Renal pelvis (tissue), 4 donors: ENCODE results near the gene NUMA1. TPM values are rescaled to one million over a fixed set of nuclear protein-coding genes. Genes with fewer than 3 reads are reported as not detected.

Experiments
- DNase-seq: peaks from one replicate; pipeline ENCODE4 v3.0.0-alpha.2; 2013
- polyA plus RNA-seq, 3 donors: library from polyadenylated mRNA; unstranded; fragments of 120-200 nt; gene quantifications; one replicate each; pipeline ENCODE4 v1.2.1, GENCODE V29; 2013; ENCODE audit not compliant: insufficient read length in 3 of 3

Gene NUMA1
- polyA plus RNA-seq, 3 donors = 289 to 335 (median 305) TPM

DNA sequence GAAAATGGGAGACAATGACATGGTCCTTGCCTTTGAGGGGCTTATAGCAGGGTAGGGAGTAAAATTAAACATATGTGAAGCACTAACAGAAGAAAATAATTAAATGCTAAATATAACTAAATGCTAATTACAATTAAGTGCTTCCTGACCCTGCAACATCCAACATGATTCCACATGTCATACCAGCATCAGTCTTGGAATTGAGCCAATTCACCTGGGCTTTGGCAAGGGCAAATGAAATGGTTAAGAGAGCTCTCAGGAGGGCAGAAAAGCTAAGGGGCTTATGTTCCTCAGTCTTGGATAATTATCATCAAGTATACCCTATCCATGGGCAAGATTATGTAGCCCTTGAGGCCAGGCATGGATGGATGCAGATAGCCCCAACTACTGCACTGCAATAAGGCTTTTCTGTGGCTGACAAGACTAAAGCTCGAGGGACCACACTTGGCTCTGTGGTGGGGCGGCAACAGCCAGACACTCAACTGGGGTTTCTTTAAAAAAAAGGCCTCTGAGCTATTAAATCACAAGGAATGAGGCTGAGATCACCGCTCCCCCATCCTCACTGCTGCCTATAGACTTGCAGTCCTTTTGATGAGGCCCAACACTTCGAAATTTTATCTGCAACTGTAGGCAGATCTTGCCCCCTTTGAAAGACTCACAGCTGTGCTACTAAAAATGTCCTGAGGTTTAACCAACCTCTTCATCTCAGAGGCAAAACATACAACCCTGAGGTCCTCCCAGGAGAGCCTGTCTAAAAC, 42.6 kb downstream of the NUMA1 start:
- no peak for DNase-seq

DNA sequence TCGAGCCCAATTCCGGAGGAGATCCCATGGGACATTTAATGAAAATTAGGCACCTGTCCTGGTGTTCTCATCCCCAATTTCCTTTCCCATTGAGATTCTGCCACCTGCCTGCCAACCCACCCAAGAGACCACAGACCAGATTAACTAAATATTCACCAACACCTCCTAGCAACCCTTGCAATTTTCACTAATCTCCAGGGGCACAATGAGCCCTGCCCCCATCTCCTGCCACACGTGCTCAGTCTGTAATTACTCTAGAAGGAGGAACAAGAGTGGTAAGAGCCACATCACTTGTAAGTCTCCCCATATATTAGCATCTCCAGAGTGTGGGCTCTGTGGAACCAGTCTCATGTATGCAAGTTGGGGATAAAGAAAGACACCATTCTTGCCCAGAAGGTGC, 43.7 kb downstream of the NUMA1 start:
- DNase-seq = no peak

DNA sequence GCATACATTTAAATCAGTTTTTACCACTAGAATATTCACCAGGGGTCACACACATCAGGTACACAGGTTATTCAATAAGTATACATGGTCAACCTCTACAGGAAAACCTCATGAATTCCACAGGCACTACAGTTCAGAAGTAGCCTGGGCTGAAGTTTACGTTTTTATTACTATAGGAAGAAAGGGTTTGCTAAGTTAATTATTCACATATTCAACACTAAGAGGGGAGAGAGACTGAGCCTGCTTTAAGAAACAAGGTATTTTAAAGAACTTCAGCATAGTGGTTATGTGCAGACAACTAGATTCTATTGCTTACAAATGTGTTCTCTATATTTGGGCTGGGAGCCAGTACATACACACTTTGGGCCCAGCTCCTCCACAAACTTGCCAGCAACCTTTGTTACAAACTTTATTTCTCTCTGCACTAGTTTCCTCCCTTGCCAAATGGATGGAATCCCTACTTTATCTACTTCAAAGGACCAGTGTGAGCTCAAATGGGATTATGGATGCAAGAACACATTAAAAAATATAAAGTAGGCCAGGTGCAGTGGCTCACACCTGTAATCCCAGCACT, 49.8 kb downstream of the NUMA1 start:
- no peak for DNase-seq

DNA sequence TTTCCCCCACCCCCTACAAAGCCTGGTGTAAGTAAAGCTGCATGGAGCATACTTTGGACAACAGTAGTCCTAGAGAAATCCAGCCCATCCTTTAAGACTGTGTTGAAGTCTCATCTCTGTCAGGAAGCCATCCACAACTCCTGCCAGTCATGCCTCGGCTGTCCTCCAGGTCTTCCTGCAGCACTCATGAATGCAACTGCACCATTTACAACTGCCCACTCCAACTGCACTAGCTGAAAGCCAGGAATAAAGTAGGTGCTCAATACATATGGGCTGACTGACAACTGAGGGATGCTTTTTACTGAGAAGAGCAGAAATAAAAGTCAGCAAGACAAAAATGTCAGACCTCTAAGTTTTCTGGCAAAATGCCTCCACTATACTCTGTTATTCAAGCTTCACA, 54.3 kb downstream of the NUMA1 start:
- no peak for DNase-seq

DNA sequence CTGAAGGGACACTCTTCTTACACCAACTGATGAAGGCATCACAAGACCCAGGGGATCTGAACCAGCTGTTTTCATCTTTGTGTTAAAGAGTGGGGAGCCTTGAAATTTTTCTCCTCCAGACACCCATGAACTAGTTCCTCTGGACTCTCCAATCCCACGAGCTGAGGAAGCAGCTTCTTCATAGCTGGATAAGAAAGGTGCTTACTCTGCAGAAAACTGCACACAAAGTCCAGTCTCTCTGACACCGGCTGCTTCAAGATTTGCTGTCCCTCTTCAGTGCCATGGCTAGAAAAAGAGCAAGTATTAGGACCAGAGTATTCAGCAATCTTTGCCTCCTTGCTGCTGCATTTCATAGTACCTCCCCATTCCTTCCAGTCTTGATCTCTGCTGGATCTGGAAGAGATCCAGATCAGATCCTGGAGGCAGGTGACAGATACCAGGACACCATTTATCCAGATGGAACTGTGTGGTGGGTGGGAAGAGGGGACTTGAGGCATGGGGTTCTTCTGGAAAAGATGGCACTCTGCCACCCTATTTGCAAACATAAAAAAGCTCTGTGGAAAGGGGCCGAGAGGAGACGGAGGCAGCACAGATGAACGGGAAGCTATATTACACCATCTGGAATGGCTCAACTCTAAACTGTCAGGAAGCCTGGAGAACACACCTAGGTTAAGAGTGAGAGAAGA, 56.1 kb downstream of the NUMA1 start:
- no peak for DNase-seq

DNA sequence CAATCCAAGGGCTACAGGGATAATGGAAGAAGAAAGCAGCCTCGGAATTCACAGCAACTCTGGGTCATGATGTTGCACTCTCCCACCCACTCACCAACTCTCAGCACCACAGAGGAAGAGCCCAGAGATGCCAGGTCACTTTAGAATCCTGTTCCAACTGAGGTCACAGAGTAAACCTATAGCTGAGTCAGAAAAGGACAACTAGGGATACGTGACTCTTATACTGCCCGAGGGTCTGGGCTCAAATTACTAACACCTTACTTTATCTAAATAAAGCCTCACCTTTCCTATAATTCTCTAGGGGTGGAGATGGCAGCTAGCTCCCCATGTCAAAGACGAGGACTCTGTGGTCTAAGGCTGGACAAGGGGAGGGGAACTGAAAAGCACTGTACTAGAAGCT, 57.0 kb downstream of the NUMA1 start:
- DNase-seq = no peak

DNA sequence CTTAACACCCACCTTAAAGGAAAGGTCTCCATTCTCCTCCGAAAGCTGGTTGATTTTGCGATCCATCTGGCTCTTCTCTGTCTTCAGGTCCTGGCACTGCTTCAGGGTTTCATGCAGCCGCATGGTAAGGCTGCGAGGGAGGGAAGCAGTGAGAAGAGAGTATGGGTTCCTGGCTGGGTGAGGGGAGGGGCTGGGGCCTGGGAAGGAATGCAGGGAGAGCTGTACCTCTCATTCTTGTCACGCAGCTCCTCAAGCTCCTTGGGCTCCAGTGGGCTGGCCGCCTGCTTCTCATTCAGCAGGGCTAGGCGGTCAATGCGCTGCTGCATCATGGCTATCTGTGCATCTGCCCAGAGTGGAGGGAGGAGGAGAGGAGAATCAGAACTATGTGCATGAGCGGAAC, 62.2 kb downstream of the NUMA1 start:
- no peak for DNase-seq

DNA sequence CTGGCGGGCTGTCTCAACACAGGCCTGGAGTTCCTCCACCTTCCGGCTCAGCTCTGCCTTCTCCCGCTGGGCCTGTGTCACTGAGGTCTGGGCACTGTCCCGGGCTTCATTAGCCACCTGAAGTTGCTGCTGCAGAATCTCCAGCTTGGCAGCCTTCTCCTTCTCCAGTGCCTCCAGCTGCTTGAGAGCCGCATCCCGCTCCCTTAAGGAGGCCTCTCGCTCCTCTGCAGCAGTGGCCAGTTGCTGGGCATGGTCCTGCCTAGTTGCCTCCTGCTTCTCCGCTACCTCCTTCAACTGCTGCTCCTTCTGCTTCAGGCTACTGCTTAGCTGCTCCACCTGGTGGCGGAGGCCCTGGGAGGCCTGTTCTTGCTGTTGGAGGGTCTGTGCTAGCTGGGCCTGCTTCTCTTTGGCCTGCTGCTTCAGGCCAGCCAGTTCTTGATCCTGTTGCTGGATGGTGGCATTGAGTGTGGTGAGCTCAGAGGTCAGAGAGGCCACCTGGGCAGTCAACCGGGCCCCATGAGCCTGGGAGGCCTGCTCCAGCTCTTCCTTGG, 64.8 kb downstream of the NUMA1 start:
- DNase-seq = no peak

DNA sequence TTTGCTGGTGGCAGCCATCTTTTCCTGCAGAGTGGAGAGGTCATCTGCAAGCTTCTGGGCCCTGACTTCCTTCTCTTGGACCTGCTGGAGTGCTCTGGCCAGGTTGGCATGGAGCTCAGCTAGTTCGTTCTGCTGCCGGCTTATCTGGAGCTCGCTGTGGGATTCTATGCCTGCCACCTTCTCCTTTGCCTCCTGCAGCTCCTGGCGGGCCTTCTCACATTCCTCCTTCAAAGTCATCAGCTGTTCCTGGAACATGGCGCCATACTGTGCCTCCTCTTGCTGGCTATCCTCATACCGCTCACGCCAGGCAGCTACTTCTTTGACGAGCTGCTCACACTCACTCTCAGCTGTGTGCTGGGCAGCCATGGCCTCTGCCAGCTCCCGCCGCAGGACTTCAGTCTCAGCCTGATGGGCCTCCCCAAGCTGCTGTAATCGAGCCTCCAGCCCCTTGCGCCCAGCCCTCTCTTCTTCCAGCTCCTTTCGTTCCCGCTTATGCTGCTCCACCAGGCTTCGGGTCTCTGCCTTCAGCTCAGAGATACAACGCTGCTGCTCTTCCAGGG, 65.5 kb downstream of the NUMA1 start:
- no peak for DNase-seq

DNA sequence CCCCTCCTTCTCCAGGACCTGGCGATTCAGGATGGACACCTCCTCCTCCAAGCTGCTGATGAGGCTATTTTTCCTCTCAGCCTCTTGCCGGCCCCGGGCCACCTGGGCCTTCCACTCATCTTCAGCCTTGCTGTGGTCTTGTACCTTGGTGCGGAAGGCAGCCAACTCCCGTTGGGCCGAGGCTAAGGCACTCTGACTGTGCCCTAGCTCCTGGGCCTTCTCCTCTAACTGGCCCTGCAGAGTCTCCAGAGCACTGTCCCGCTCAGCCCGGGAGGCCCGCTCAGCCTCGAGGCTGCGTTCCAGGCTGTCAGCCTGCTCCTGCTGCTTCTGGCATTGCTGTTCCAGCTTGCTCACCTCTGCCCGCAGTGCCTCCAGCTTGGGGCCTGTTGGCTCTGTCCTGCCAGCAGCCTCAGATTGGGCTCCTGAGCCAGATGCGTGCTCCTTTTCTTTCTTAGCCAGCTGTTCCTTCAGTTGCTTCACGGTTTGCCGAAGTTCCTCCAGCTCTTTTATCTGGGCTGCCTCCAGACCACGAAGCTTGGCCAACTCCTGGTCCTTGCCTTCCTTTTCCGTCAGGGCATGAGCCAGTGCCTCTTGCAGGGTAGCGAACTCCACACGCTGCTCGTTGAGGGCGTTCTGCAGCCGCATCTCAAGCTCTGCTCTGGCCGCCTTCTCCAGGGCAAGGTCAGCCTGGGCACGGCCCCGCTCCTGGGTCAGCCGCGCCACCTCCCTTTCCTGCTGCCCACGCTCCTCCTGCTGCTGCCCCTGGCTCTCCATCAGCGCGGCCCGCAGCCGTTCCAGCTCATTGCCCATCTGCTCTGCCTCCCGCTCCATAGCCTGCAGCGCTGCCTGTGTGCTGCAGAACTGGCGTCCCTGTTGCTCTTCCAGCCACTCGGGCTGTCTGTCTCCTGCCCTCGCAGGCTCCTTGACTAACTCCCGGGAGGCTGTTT, 66.3 kb downstream of the NUMA1 start:
- DNase-seq = no peak

DNA sequence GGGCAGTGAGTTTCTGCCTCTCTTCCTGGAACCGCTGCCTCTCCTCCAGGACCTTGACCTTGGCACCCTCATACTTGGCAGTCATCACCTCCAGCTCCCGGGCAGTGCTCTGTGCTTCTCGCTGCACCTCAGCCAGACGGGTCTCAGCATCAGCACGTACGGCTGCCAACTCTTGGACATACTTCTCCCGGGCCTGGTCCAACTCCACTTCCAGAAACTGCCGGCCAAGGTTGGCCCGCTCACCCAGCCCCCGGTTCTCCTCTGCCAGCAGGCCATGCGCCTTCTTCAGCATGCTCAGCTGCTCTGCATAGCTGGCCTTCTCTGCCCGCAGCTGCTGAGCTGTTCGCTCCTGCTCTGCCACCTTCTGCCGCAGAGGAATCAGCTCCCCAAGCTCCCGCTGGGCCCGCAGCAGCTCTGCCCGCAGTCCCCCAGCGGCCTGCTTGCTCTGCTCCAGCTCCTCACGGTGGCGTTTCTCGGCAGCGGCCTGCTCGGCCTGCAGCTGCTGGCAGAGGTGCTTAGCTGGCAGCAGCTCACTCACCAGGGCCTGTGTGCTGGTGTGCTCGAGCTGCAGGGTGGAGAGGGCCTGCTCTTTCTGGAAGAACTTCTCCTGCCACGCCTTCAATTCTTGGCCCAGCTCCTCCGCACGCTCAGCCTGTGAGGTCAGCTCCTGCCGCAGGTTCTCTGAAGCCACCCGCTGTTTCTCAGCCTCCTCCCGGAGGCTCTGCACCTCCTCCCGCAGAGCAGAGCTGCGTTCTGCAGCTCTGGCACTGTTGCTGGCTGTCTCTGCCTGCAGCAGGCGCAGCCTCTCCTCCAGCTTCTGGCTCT, 67.2 kb downstream of the NUMA1 start:
- no peak for DNase-seq

DNA sequence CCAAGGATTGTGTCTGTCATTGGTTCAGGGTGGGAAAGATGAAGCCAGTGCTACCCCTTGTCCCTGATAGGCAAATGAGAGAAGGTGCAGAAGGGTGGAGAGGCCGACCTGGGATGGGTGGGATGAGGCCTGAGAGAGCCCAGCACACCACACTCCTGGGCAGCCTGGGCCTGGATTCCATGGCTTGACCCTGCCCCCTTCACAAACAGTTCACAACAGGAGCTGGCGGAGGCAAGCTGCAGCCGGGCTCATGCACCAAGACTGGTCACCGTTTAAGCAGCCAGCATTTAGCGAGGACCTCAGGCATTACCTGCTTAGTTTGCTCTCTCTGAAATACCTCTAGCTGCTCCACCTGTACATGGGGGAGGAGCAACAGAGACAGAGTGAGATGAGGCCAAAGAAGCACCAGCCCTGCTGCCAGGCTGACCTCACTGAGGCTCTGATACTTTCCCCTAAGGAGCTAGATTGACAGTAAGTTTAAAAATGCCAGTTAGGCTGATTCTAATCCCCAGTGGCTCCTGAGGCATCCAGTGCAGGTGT, 68.2 kb downstream of the NUMA1 start:
- no peak for DNase-seq

DNA sequence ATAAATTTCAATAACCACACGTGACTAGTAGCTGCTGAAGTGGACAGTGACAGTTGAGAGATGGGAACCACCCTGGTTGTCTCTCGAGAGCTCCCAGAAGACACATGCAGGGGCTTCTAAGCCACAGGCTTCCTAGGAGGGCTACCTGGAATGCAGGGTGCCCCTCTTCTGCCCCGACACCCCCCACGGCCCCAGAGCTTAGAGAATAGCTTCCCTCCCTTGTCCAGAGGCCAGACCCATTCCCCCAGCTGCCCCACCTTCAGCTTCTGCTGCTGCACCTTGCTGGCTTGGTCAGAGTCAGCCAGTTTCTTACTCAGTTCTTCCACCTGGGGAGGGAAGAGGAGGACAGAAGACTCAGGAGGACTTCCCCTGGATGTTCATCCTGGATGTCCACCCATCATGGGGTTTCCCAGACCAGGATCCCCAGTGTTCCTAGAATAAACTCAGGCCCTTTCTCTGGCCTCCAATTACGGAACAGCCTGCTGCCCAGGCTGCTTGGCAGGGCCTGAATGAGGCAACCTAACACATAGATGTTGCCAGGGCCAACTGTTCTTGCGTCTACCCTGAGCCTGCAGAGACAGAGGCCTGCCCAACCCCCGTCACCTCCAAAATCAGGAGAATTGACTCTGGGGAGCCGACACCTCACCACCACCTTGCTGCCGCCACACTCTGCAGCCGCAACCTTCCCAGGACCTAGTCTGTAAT, 69.7 kb downstream of the NUMA1 start:
- no peak for DNase-seq

DNA sequence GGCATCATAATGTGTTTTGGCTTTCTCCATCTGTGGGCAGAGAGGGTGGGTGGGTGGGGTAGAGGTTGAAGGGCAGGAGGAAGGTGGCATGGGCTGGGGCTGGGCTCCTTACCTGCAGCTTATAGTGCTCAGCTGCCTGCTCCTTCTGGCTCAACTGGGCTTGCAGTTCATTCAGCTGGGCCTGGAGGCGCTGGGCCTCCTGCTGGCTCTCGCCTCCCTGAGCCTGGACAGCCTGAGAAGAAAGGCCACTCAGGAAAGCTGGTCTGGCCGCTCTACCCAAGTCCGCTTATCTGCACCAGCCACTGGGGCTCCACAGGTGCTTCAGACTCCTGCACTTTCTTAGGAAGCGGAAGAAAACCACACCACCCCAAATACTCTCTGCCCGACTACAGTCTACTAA, 71.2 kb downstream of the NUMA1 start:
- DNase-seq = no peak

DNA sequence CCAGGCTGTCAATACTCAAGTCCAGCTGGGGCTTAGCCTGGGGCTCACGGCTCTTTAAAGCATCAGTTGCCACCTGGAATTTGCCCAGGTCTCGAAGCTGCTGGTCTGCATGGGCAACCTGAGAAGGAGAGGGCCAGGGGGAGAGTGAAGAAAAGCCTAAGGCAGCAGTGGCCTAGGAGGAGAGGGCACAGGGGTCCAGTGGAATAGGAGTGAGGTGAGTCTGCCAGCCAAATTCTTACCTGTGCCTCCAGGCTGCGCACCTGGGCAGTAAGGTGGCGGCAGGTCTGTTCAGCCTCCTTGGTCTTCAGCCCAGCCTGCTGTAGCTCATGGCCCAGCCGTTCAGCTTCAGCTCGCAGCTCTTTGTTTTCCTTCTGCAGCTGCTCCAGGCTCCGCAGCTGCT, 71.6 kb downstream of the NUMA1 start:
- DNase-seq = no peak

DNA sequence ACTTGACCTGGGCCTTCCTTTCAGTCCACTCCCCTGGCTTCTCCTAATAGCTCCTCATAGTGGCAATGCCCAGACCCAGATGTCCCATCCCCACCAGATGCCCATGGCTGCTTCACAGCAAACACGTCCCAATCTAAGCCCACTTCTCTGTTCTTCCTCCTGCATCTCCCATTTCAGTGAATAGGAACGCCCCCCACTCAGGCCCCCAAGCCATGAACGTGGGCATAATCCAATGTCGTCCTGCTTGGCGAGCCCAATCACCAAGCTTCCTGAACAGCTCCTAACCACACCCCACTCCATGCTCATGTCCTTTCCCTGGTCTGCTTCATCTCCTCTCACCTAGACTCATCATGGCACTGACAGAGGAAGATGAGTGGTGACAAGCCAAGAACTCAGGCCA, 72.8 kb downstream of the NUMA1 start:
- DNase-seq = no peak

DNA sequence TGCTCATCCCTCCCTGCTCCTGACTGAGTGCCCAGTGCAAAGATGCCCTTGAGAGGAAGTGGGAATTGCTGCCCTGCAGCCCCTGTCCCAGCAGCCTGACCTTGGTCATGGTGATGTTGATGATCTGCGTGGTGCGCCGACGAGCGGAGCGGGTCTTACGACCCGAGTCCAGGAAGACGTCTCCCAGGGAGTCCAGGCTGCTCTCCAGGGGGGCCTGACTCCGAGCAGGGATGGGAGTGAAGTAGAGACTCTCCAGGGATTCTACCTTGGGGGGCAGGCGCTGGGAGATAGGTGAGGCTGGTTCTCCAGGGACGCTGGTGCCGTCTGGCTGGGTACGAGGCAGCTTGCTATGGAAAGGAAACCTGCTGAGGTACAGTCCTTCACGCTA, 73.3 kb downstream of the NUMA1 start:
- DNase-seq = no peak

DNA sequence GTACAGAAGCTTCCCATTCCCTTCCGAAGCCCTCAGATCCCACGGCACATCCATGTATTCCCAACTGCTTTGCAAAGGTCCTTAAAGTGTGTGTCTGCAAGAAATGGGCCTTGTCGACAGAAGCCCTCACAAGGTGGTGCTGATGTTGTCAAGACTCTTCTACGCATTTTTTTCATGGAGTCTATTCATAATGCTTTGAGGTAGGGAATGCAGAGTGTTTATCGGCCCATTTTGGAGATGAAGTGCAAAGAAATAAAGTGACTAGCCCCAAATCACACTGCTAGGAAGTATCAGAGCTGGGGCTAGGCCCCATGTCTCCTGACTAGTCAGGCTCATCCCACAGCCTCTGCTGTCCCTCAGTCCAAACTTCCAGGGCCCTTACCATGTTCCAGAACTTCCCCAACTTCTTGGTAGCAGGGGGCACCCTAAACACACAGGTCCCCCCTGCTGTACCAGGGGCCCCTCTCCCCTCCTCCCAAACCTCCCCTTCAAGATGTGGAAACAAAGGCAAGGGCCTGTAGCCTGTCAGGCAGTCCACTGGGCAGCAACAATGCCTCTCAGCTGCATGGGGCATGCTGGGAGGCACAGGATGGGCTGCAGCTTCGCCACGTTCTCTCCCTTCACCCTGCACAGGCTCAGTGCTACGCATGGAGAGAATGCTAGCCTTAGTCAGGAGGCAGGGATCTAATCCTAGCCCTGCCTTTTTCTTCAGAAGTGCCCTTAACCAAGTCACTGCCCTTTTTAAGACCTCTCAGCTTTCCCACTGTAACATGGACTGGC, 73.8 kb downstream of the NUMA1 start:
- DNase-seq = no peak
